Neural progenitor cell (in vitro differentiated cells): ENCODE data around the gene MCUR1. TPM values are rescaled to one million over a fixed set of nuclear protein-coding genes. Genes with fewer than 3 reads are reported as not detected.

Experiments
- DNase-seq: peaks from one replicate; pipeline ENCODE4 v3.0.0-alpha.2; 2016; ENCODE audit warnings: low spot score
- H2AFZ ChIP-seq: fragments of 200-600 bp; sonication (generic); replicated peaks from 2 replicates; pipeline ENCODE4 v1.6.1; 2016; ENCODE audit warnings: antibody characterized with exemption
- H3F3A ChIP-seq: fragments of 200-600 bp; sonication (generic); 2 replicates; pipeline ENCODE4 v1.6.1; 2016; ENCODE audit warnings: antibody characterized with exemption, low read depth
- H3K27ac ChIP-seq: fragments of 200-600 bp; sonication (generic); 2 replicates; pipeline ENCODE4 v1.5.1; 2016; ENCODE audit warnings: mild to moderate bottlenecking
- H3K27me3 ChIP-seq: fragments of 200-600 bp; sonication (generic); 2 replicates; pipeline ENCODE4 v1.6.1; 2016; ENCODE audit warnings: mild to moderate bottlenecking, moderate library complexity
- H3K36me3 ChIP-seq: fragments of 200-600 bp; sonication (generic); 2 replicates; pipeline ENCODE4 v1.5.1; 2016
- H3K4me1 ChIP-seq: fragments of 200-600 bp; sonication (generic); 2 replicates; pipeline ENCODE4 v1.6.1; 2016; ENCODE audit warnings: mixed run types
- H3K4me2 ChIP-seq: fragments of 200-600 bp; sonication (generic); 2 replicates; pipeline ENCODE4 v1.6.1; 2016
- H3K4me3 ChIP-seq: fragments of 200-600 bp; sonication (generic); 2 replicates; pipeline ENCODE4 v1.5.1; 2016
- H3K79me2 ChIP-seq: fragments of 200-600 bp; sonication (generic); 2 replicates; pipeline ENCODE4 v1.6.1; 2016; ENCODE audit warnings: low read depth
- H3K9ac ChIP-seq: fragments of 200-600 bp; sonication (generic); 2 replicates; pipeline ENCODE4 v1.6.1; 2016
- H3K9me3 ChIP-seq: fragments of 200-600 bp; sonication (generic); 2 replicates; pipeline ENCODE4 v1.5.1; 2016; ENCODE audit warnings: low read depth
- H4K20me1 ChIP-seq: fragments of 200-600 bp; sonication (generic); 2 replicates; pipeline ENCODE4 v1.6.1; 2016; ENCODE audit warnings: low read depth
- H3K27ac Mint-ChIP-seq: 3 replicates; pipeline ENCODE4 v1.8.0; 2021; ENCODE audit warnings: mixed read lengths
- H3K27me3 Mint-ChIP-seq: 2 replicates; pipeline ENCODE4 v1.8.0; 2022; ENCODE audit warnings: low read depth, mild to moderate bottlenecking, inconsistent platforms, moderate library complexity, mixed read lengths; ENCODE audit not compliant: insufficient read depth
- H3K36me3 Mint-ChIP-seq: 3 replicates; pipeline ENCODE4 v1.8.0; 2021; ENCODE audit warnings: mixed read lengths
- H3K4me1 Mint-ChIP-seq: 3 replicates; pipeline ENCODE4 v1.8.0; 2021; ENCODE audit warnings: mixed read lengths
- H3K4me3 Mint-ChIP-seq: 3 replicates; pipeline ENCODE4 v1.8.0; 2021; ENCODE audit warnings: mild to moderate bottlenecking, moderate library complexity, mixed read lengths
- H3K9me3 Mint-ChIP-seq: 3 replicates; pipeline ENCODE4 v1.8.0; 2020; ENCODE audit warnings: mixed read lengths
- EZH2 ChIP-seq: fragments of 200-600 bp; sonication (generic); IDR thresholded peaks from 2 replicates; pipeline ENCODE4 v1.6.1; 2017; ENCODE audit warnings: antibody characterized with exemption, mild to moderate bottlenecking, moderate library complexity
- EZH2phosphoT487 ChIP-seq: fragments of 200-600 bp; sonication (generic); IDR thresholded peaks from 2 replicates; pipeline ENCODE4 v1.6.1; 2017; ENCODE audit warnings: antibody characterized with exemption
- total RNA-seq: library from RNA; depleted of rRNA; stranded (reverse); fragments of >200 nt; gene quantifications from 2 replicates; pipeline ENCODE4 v1.2.3, GENCODE V29; 2015; ENCODE audit warnings: low replicate concordance
- TF ChIP-seq, protein P1 (sequence below): fragments of 200-600 bp; sonication (generic); IDR thresholded peaks from 2 replicates; pipeline ENCODE4 v1.5.1; 2017; ENCODE audit warnings: antibody characterized with exemption, mild to moderate bottlenecking

The MCUR1 gene
- total RNA-seq, 1 donor from 2014 or later, result 16.2 TPM

DNA sequence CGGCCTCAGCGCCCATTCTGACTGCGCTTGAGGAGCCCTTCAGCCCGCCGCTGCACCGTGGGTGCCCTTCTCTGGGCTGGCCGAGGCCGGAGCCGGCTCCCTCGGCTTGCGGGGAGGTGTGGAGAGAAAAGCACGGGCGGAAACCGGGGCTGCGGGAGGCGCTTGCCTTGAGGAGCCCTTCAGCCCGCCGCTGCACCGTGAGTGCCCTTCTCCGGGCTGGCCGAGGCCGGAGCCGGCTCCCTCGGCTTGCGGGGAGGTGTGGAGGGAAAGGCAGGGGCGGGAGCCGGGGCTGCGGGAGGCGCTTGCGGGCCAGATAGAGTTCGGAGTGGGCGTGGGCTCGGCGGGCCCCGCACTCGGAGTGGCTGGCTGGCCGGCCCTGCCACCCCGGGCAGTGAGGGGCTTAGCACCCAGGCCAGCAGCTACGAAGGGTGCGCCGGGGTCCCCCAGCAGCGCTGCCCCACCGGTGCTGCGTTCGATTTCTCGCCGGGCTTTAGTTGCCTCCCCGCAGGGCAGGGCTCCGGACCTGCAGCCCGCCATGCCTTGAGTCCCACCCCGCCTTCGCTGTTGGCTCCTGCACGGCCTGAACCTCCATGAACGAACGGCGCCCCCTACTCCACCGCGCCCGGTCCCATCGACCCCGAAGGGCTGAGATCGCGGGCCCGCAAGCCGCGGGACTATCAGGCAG is 45.7 kb upstream of the MCUR1 start:
- no peaks in the 10 kb centered on the region for H3K9me3 Mint-ChIP-seq
- no peak overlapping the region for H3K9ac ChIP-seq
- no peaks in the 10 kb centered on the region for H3K27me3 ChIP-seq
- H3K79me2 ChIP-seq, result no peaks in the 10 kb centered on the region
- TF ChIP-seq EZH2 (no peak), EZH2phosphoT487 (no peak)
- TF ChIP-seq, protein P1, sequence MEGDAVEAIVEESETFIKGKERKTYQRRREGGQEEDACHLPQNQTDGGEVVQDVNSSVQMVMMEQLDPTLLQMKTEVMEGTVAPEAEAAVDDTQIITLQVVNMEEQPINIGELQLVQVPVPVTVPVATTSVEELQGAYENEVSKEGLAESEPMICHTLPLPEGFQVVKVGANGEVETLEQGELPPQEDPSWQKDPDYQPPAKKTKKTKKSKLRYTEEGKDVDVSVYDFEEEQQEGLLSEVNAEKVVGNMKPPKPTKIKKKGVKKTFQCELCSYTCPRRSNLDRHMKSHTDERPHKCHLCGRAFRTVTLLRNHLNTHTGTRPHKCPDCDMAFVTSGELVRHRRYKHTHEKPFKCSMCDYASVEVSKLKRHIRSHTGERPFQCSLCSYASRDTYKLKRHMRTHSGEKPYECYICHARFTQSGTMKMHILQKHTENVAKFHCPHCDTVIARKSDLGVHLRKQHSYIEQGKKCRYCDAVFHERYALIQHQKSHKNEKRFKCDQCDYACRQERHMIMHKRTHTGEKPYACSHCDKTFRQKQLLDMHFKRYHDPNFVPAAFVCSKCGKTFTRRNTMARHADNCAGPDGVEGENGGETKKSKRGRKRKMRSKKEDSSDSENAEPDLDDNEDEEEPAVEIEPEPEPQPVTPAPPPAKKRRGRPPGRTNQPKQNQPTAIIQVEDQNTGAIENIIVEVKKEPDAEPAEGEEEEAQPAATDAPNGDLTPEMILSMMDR, result no peak
- no peak for DNase-seq
- H3K36me3 ChIP-seq, result no peaks in the 10 kb centered on the region
- H3K9me3 ChIP-seq, result no peaks in the 10 kb centered on the region
- H2AFZ ChIP-seq, result no peak overlapping the region
- no peaks in the 10 kb centered on the region for H4K20me1 ChIP-seq
- H3K27ac Mint-ChIP-seq, result no peak overlapping the region
- H3K27ac ChIP-seq, result no peak overlapping the region
- no peak overlapping the region for H3K4me2 ChIP-seq
- H3F3A ChIP-seq, result no peaks in the 10 kb centered on the region
- no peaks in the 10 kb centered on the region for H3K36me3 Mint-ChIP-seq
- no peaks in the 10 kb centered on the region for H3K4me1 ChIP-seq
- H3K27me3 Mint-ChIP-seq, result peaks cover 2% of the 10 kb centered on the region
- peaks cover 8% of the 10 kb centered on the region for H3K4me1 Mint-ChIP-seq
- H3K4me3 Mint-ChIP-seq, result no peak overlapping the region
- no peak overlapping the region for H3K4me3 ChIP-seq

DNA sequence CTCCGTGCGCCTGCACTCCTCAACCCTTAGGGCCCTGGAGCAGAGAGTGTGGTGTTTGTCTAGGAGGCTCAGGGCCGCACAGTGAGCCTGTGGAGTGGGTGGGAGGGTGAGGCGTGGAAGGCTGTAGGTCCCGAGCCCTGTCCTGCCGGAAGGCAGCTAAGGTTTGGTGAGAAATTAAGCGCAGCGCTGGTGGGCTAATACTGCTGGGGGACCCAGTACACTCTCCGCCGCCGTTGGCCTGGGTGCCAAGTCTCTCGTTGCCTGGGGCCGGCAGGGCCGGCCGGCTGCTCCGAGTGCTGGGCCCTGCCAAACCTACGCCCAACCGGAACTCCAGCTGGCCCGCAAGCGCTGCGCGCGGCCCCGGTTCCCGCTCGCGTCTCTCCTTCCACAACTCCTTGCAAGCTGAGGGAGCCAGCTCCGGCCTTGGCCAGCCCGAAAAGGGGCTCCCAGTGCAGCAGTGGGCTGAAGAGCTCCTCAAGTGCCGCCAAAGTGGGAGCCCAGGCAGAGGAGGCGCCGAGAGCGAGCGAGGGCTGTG is 40.4 kb upstream of the MCUR1 start:
- TF ChIP-seq EZH2 (no peak), EZH2phosphoT487 (no peak)
- TF ChIP-seq, protein P1, result no peak
- H3K9me3 Mint-ChIP-seq, result peaks cover 5% of the 10 kb centered on the region
- peaks cover 9% of the 10 kb centered on the region for H3K4me1 ChIP-seq
- H3K9ac ChIP-seq, result no peak overlapping the region
- H3K27ac ChIP-seq, result no peak overlapping the region
- no peaks in the 10 kb centered on the region for H3K9me3 ChIP-seq
- H3K4me1 Mint-ChIP-seq, result peaks cover 6% of the 10 kb centered on the region
- H2AFZ ChIP-seq, result no peak overlapping the region
- no peaks in the 10 kb centered on the region for H3K36me3 Mint-ChIP-seq
- peaks cover 5% of the 10 kb centered on the region for H3K27me3 Mint-ChIP-seq
- no peaks in the 10 kb centered on the region for H3K27me3 ChIP-seq
- no peaks in the 10 kb centered on the region for H4K20me1 ChIP-seq
- peaks cover 11% of the 10 kb centered on the region for H3F3A ChIP-seq
- no peaks in the 10 kb centered on the region for H3K79me2 ChIP-seq
- no peaks in the 10 kb centered on the region for H3K36me3 ChIP-seq
- H3K4me2 ChIP-seq, result no peak overlapping the region
- DNase-seq, result no peak
- H3K27ac Mint-ChIP-seq, result no peak overlapping the region
- no peak overlapping the region for H3K4me3 Mint-ChIP-seq
- no peak overlapping the region for H3K4me3 ChIP-seq

DNA sequence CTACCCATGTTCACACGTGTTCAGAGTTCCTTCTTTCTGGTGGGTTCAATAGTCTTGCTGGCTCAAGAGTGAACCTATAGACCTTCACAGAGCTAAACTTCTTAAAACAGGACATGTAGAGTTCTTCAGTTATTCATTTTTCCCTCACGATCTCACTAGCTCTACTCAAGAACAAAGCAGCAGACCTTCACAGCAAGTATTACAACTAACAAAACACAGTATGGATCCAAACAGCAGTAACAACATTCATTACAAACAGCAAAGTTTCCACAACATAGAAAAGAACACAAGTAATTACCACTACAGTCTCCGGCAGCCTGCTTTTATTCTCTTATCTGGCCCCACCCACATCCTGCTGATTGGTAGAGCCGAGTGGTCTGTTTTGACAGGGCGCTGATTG is 39.5 kb upstream of the MCUR1 start:
- no peaks in the 10 kb centered on the region for H4K20me1 ChIP-seq
- no peaks in the 10 kb centered on the region for H3K36me3 ChIP-seq
- Mint-ChIP-seq H3K4me3 (no peak overlapping the region), H3K4me1 (peaks cover 8% of the 10 kb centered on the region), H3K9me3 (peaks cover 5% of the 10 kb centered on the region), H3K36me3 (no peaks in the 10 kb centered on the region), H3K27me3 (peaks cover 3% of the 10 kb centered on the region), H3K27ac (no peak overlapping the region)
- no peaks in the 10 kb centered on the region for H3K9me3 ChIP-seq
- no peak overlapping the region for H3K4me3 ChIP-seq
- no peak overlapping the region for H3K27ac ChIP-seq
- H3K9ac ChIP-seq, result no peak overlapping the region
- H2AFZ ChIP-seq, result peak overlapping the region; percentile 42
- no peak overlapping the region for H3K4me2 ChIP-seq
- TF ChIP-seq EZH2phosphoT487, result no peak
- TF ChIP-seq EZH2, result no peak
- no peak for DNase-seq
- H3K4me1 ChIP-seq, result peaks cover 9% of the 10 kb centered on the region
- no peaks in the 10 kb centered on the region for H3K27me3 ChIP-seq
- H3K79me2 ChIP-seq, result no peaks in the 10 kb centered on the region
- peaks cover 11% of the 10 kb centered on the region for H3F3A ChIP-seq

DNA sequence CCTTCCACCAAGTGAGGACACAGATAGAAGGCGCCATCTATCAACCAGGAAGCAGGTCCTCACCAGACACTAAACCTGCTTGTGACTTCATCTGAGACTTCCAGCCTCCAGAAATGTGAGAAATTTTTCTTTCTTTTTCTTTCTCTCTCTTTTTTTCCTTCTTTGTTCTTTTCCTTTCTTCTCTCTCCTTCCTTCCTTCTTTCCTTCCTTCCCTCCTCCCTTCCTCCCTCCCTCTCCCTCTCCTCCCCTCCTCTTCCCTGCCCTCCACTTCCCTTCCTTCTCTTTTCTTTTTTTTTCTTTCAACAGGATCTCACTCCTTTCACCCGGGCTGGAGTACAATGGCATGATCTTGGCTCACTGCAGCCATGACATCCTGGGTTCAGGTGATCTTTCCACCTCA is 37.4 kb upstream of the MCUR1 start:
- Histone ChIP-seq H3K9me3 (no peaks in the 10 kb centered on the region), H3K4me1 (peaks cover 25% of the 10 kb centered on the region), H3F3A (peaks cover 20% of the 10 kb centered on the region), H3K27ac (no peak overlapping the region), H3K4me2 (no peak overlapping the region), H3K36me3 (no peaks in the 10 kb centered on the region), H2AFZ (no peak overlapping the region), H3K4me3 (no peak overlapping the region), H3K27me3 (no peaks in the 10 kb centered on the region), H4K20me1 (no peaks in the 10 kb centered on the region), H3K9ac (no peak overlapping the region), H3K79me2 (no peaks in the 10 kb centered on the region)
- peaks cover 5% of the 10 kb centered on the region for H3K9me3 Mint-ChIP-seq
- H3K27ac Mint-ChIP-seq, result no peak overlapping the region
- TF ChIP-seq, protein P1, result no peak
- TF ChIP-seq EZH2phosphoT487, result no peak
- no peak for TF ChIP-seq EZH2
- DNase-seq, result no peak
- H3K4me3 Mint-ChIP-seq, result no peak overlapping the region
- H3K27me3 Mint-ChIP-seq, result peaks cover 3% of the 10 kb centered on the region
- no peaks in the 10 kb centered on the region for H3K36me3 Mint-ChIP-seq
- H3K4me1 Mint-ChIP-seq, result peaks cover 23% of the 10 kb centered on the region
